GM21528 (cell line): ENCODE data around the gene RELT.

Experiments
- ATAC-seq: cut with Tn5 transposase; IDR thresholded peaks from one replicate; pipeline ENCODE4 v1.9.1; 2021; ENCODE audit warnings: mild to moderate bottlenecking, moderate library complexity; ENCODE audit not compliant: unreplicated experiment, low FRiP score

Gene RELT

DNA sequence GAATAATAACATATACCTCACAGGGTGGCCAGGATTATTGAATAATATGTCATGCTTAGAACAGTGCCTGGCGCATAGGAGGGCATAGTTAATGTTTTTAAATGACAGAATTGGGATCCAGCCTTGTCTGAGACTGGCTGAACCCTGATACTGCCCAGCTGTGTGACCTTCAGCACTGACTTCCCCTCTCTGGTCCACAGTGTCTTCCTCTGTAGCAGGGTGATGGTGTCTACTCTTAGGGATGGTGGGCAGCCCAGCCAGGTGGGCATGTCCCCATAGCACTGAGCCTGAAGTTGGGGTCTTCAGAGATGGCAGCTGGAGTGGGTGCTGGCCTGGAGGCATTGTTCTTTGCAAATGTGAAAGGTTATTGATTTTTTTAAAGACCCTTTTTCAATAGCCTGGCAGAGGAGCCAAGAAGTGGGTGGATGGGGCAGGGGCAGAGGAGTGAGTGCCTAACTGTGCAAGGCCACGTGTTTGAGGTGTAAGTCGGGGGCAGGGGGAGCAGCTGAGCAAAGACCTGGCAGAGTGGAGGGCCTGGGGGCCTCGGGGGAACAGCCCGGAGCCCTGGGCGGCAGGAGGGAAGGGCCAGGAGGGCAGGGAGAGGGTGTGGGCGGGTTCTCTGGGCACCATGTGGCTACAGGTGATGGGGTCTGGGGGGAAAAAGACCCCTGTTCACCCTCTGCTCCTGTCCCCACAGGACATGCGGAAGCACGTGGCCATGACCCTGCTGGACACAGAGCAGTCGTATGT, 29.8 kb upstream of the RELT start:
- no peak for ATAC-seq

DNA sequence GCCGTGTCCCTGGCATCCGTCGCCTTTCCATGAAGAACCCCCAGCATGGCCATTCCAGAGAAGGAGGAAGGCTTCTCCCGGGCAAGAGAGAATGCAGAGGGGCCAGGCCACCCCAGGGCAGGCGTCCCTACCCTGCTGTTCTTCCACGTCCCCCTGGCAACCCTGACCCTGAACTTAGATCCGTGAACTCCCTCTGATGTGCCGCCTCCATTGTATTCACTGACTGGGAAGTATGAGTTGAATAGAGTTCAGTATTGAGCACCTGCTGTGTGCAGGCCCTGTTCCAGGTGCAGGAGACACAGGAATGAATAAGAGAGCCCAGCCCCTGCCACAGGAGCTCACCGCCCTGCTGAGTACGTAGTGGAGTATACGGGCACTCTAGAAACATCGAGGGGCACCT, 29.1 kb upstream of the RELT start:
- ATAC-seq = no peak

DNA sequence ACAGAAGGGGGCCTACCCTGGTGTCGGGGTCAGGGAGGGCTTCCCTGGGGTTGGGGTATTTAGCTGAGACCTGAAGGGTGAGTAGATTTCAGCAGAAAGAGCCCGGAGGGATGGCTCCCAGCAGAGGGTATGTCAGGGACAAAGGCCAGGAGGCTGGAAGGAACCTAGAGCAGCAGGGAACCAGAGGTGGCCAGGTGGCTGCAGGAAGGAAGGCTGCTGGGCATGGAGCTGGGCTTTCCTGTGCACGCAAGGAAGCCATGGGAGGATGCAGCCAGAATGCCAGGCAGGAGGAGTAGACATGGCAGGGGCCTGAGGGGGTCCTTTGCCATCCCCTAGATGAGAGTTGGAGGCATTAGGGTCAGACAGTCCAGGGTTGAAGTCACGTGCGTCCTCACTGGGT, 27.4 kb upstream of the RELT start:
- ATAC-seq = no peak

DNA sequence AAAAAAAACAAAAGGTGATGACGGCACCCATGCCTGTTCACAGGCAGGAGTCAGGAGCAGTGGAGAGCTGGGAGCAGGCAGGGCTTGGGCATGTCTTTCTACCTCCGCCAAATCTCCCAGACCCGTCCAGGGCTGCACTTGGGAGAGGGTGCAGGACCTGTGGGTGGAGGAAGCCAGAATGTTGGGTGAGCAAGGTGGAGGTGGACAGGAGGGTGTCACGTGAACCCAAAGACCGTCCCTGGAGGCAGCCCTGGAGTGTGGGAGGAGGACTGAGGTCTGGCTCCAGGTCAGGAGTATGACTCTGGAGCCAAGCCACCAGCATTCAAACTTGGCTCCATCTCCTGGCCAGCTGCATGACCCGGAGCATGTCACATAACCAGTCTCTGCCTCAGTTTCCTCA, 26.6 kb upstream of the RELT start:
- no peak for ATAC-seq

DNA sequence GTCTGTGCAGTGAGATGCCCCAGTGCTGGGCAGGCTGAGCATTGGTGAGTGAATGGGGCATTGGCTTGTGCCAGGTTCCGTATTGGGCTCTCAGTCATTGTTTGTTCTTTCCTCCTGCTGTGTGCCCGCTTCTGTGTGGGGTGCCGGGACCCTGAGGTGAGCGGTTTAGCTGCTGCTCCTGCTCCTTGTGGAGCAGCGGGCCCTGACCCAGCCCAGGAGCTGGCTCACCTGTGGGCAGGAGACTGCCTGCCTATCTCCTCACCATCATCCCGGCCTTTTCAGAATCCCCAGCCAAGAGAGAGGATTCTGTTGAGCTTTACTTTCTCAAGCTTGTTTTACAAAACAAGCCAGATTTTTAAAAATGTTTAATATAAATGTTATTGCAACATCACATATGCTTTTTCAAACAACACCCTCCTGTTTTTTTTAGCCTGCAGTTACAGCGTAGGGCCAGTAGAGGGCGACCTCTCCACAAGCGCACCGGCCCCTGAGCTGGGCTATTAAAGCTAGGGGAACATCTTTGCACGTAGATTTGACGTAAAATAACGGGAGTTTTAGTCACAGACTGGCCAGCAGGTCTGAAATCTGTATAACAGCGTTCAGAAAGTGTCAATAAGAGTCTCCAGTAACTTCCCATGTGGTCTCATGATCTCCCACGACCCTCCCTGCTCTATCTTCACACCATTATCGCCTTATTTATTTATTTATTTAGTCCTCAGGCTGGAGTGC, 25.1 kb upstream of the RELT start:
- ATAC-seq = no peak

DNA sequence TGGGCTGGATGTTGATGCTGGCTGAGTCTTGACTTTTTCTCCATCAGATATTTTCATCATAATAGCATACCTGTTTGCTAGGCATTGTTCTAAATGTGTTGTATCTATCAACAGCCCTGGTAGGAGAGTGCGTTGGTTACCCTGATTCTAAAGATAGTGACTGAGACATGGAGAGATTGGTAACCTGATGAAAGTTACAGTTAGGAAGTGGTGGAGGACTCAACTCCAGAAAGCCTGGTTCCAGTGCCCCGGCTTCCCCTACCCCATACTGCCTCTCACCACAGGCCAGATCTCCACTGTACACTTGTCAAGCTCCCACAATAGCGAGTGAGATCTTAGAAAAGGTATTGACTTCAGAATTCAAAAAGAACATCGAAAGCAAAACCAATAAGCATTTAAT, 22.8 kb upstream of the RELT start:
- no peak for ATAC-seq

DNA sequence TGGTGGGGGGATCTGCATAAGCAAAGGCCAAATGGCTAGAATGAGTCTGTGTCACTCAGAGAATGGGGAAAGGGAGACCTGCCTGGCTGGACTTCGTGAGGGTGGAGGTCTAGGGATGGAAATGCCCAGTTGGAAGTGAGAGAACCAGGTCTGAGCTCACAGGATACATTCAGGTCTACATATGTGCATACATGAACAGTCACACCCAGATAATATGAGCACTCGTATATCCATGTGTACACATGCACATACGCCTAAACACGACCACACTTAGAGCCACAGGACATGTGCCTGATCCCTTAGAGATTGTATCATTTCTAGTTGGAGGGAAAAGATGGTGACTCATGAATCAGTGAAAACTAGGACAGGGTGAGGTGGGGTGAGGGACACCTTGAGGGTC, 21.1 kb upstream of the RELT start:
- no peak for ATAC-seq

DNA sequence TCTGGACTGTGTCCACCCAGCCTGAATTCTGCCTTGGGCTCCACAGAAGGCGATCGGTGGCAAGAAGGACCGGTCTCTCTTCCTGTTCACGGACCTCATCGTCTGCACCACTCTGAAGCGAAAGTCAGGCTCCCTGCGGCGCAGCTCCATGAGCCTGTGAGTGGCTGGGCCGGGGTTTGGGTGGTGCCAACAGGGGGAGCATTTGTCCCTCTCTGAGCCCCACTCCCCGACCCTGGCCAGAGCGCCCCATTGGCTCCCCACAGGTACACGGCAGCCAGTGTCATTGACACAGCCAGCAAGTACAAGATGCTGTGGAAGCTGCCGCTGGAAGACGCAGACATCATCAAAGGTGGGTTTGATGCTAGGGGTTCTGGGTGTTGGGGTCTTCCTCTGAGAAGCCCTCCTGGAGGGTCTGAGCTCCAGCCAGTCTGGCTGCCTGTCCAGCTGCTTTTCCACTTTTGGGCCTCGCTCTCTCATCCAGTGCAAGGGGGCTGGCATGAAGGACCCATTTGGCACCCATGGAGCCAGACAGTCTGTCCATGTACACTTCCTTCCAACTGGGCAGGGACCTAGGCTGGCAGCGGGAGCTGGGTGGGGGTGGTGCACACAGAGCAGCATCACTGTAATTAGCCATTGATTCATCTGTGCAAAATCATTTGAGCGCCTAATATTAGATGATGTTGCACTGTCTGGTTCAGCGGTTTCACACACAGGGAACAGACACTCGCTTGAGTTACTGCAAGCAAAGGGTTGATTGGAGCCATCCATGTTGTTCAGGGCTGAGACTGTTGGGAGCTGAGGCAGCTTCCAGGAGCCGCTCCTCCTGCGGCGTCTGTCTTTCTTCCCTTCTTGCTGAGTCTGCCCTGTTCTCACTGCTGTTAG, 19.0 kb upstream of the RELT start:
- no peak for ATAC-seq

DNA sequence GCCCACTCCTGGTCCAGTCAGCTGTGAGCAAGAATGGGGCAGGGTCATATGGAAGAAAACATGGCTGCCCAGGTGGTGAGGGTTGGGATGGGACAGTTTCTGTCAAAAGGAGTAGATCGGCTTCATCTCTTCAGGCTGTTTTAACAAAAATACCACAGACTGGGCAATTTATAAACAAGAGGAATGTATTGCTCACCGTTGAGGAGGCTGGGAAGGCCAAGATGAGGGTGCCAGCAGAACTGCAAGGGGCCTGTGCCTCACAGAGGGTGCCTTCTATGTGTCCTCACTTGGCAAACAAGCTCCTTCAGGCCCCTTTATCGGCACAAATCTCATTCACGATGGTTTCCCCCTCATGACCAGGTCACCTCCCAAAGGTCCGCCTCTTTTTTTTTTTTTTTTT, 18.1 kb upstream of the RELT start:
- no peak for ATAC-seq

DNA sequence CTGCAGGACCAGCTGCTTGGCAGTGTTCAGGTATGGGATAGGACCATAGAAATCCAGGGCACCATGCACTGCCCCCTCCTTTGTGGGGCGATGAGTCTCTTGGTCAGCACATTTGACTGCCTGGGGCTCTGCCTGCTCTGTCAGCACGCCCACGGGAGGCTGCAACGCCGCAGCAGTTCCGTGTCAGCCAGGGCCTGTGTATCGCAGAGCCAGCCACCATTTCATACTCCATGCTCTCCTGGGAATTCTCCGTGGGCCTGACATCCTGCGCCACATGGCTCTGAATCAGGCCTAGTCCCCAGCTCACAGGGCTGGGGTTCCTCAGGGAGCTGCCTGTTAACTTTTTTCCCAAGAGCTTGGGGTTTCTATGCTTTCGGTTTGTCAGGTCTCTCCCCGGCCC, 16.9 kb upstream of the RELT start:
- ATAC-seq = no peak

DNA sequence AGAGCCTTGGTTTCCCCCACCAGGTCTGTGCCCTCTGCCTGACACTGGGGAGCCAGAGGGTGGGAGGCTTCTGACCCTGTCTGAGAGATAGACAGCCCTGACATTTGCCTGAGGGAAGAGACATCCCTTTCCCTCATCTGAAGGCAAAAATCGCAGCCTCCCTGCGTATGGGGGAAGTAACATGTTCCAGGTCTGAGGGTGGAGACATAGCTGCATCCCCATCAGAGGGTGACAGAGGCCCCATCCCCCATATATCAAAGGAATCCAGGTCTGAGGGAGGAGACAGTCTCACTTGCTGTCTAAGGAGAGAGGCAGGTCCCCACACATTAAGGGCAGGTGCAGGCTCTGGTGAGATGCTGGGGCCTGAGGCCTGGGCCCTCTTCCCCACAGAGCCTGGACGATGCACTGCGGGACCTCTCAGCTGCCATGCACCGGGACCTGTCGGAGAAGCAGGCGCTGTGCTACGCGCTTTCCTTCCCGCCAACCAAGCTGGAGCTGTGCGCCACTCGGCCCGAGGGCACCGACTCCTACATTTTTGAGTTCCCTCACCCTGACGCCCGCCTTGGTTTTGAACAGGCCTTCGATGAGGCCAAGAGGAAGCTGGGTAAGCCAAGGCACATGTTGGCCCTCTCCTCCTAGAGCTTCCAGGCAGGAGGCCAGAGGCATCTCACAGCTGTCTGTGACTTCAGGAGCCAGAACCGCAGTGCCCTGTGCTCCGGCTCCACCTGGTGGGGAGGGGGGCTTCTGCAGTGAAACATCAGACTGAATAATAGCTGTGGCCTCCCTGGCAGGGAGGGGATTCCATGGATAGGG, 16.1 kb upstream of the RELT start:
- ATAC-seq = no peak

DNA sequence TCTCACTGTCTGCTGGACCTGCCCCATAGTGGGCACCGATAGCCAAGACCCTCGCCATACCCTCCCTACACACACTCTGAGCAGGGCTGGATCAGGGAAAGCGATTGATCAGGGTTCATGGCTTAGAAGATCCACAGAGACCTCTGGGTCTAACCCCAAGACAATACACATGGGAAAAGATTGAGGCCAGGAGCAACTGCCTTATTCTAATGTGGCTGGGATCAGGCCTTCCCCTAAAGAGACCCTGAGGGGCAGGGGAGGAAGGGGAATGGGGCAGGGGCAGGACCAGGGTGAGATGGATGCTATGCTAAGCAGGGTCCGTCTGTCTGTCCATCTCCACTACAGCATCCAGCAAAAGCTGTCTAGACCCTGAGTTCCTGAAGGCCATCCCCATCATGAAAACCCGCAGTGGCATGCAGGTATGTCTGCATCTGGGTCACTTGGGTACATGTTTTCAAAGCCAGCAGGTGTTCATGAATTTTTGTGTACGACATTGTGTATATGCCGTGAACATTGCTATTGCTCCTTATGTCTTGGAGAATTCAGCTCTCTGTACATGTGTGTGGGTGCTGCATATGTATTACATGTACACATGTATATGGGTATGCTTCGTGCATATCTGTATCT, 15.3 kb upstream of the RELT start:
- no peak for ATAC-seq

DNA sequence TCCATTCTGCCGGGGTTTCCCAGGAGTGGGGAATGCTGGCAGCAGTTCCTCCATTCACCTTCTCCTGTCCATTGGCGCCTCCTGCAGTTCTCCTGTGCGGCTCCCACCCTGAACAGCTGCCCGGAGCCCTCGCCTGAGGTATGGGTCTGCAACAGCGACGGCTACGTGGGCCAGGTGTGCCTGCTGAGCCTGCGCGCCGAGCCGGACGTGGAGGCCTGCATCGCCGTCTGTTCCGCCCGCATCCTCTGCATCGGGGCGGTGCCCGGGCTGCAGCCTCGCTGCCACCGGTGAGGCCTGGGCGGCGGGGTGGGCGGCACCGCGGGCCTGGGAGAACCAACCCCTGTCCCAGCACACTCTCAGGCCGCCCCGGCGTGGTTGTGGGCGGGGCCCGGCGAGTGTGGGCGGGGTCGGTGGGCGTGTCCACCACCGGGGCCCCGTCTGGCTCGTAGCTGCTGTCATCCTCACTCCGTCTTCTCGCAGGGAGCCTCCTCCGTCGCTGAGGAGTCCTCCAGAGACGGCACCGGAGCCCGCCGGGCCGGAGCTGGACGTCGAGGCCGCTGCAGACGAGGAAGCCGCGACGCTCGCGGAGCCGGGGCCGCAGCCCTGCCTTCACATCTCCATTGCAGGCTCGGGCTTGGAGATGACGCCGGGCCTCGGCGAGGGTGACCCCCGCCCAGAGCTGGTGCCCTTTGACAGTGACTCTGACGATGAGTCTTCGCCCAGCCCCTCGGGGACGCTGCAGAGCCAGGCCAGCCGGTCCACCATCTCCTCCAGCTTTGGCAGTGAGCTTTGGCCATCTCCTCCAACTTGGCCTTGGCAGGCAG, 14.0 kb upstream of the RELT start:
- ATAC-seq = no peak

DNA sequence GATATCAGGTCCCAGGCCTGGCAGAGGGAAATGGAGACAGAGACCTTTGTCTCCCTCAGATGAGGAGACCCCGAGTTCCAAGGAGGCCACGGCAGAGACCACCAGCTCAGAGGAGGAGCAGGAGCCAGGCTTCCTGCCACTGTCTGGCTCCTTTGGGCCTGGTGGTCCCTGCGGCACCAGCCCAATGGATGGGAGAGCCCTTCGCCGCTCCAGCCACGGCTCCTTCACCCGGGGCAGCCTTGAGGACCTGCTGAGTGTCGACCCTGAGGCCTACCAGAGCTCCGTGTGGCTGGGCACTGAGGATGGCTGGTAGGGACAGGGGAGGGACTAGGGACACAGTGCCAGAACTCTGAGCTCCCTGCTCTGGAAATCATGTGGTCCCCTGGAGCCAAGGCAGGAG, 13.1 kb upstream of the RELT start:
- ATAC-seq = no peak

DNA sequence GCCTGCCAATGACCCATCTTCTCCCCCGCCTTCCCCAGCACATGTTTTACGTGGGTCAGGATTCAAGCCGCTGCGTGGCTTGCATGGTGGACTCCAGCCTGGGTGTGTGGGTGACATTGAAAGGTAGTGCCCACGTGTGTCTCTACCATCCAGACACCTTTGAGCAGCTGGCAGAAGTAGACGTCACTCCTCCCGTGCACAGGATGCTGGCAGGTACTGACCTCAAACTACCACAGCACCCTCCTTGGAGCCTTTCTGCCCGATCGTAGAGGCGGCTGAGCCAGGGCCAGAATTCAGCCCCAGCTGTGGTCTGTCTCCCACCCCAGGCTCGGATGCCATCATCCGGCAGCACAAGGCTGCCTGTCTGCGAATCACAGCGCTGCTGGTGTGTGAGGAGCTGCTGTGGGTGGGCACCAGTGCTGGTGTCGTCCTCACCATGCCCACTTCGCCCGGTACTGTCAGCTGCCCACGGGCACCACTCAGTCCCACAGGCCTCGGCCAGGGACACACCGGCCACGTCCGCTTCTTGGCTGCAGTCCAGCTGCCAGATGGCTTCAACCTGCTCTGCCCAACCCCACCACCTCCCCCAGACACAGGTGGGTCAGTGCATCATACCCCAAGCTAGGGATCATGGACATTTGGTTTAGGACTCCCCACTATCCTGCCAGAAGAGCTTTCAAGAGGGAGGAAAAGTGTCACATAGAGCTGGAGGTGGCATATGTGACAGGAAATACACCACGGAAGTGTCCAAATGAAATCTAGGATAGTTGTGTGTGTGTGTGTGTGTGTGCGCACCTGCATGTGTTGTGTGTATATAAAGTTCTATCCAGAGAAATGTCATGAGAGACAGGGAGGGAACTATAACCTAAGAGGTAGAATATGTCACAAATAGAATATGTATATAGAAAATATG, 10.6 kb upstream of the RELT start:
- no peak for ATAC-seq

DNA sequence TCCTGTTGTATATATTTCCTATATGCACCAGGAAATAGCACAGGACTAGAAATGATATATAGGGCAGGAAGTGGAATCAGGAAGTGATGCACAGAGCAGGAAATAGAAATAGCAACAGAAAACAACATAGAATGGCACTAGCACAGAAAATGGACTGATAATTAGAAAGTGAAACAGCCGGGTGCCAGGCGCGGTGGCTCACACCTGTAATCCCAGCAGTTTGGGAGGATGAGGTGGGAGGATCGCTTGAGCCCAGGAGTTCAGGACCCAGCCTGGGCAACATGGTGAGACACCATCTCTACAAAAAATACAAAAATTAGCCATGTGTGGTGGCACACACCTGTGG, 10.0 kb upstream of the RELT start:
- ATAC-seq = no peak

DNA sequence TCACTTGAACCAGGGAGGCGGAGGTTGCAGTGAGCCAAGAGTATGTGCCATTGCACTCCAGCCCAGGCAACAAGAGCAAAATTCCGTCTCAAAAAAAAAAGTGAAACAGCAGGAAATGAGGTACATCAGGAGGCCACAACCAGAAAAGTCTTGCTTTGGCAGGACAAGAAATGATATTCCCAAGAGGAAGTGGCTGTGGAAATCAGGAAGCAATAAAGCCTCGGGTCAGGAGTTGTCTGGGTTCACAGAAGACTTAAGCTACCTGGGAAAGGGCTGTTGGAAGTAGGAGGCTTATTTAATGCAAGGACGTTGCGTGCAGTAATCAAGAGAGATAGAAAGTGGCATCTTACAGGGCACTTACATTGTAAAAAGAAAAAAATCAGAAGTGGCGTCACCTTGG, 9.2 kb upstream of the RELT start:
- ATAC-seq = no peak

DNA sequence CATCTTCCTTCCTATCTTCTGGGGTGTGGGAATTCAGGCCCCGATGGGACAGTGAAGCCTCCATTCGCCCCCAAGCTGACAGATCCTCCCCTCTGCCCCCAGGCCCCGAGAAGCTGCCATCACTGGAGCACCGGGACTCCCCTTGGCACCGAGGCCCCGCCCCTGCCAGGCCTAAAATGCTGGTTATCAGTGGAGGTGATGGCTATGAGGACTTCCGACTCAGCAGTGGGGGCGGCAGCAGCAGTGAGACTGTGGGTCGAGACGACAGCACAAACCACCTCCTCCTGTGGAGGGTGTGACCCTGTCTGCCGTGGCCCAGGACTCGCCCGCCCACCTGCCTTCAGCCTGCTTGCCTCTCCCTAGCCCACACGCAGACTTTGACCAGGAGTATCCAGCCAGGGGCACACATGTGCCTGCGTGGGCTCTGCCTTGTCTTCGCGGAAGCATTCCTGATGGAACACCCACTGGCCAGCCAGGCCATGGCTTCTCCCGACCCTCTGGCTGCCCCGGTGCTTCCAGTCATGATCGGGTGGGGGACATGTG, 8.6 kb upstream of the RELT start:
- ATAC-seq = no peak
